Endothelial cell of umbilical vein (primary cell): ENCODE data around the gene MSI1. TPM values are rescaled to one million over a fixed set of nuclear protein-coding genes. Genes with fewer than 3 reads are reported as not detected.

Source experiments
- BruUV-seq: library from RNA; stranded (reverse); fragments of 400-500 nt; replicated peaks from 2 replicates; lab custom pipeline; 2021; lab: Mats Ljungman, UMichigan
- CTCF ChIA-PET: fragments of 300-600, 350-600 bp; sonication (Branson Sonifier 250); formaldehyde crosslinking; loops from one replicate; lab custom pipeline; 2021; ENCODE audit warnings: antibody characterized with exemption, inconsistent platforms; lab: Charles Lee
- POLR2A ChIA-PET: fragments of 300-600, 350-600 bp; sonication (Branson Sonifier 250); formaldehyde crosslinking; loops from one replicate; lab custom pipeline; 2021; ENCODE audit warnings: antibody characterized with exemption, inconsistent platforms; lab: Charles Lee
- DNase-seq: peaks from one replicate; pipeline ENCODE4 v3.0.0-alpha.2; 2011; ENCODE audit warnings: low read depth, low spot score
- FAIRE-seq: peaks from 2 replicates; lab custom pipeline; 2011; peaks lifted over from hg19 to GRCh38; lab: Jason Lieb, UNC
- H2AFZ ChIP-seq: 2 replicates; pipeline ENCODE4 v1.6.0; 2012; ENCODE audit warnings: low read depth, low read length, control low read depth, inconsistent platforms
- H3K27ac ChIP-seq: 2 replicates; pipeline ENCODE4 v1.5.1; 2011; ENCODE audit warnings: low read depth, mild to moderate bottlenecking, control low read depth, low read length, moderate library complexity; ENCODE audit not compliant: insufficient read depth
- H3K27me3 ChIP-seq, 2 experiments: 2 replicates each; pipeline versions ENCODE4 v1.6.0 to v1.6.1; 2011; ENCODE audit warnings: low read length in 2 of 2, mixed read lengths in 1 of 2; ENCODE audit not compliant: control insufficient read depth in 2 of 2, insufficient read depth in 2 of 2
- H3K36me3 ChIP-seq, 2 experiments: 2 replicates in 1 of 2; 3 replicates in 1 of 2; pipeline ENCODE4 v1.5.1; 2011; ENCODE audit warnings: low read length in 2 of 2, mild to moderate bottlenecking in 1 of 2, moderate library complexity in 1 of 2; ENCODE audit not compliant: control insufficient read depth in 2 of 2, insufficient read depth in 2 of 2; ENCODE audit errors: extremely low read depth in 1 of 2
- H3K4me1 ChIP-seq: 3 replicates; pipeline ENCODE4 v1.5.1; 2011; ENCODE audit warnings: mild to moderate bottlenecking, low read length; ENCODE audit not compliant: control insufficient read depth, insufficient read depth; ENCODE audit errors: extremely low read depth
- H3K4me2 ChIP-seq: 2 replicates; pipeline ENCODE4 v1.6.1; 2011; ENCODE audit warnings: low read length, control low read depth, mixed read lengths; ENCODE audit not compliant: insufficient read depth
- H3K4me3 ChIP-seq, 3 experiments: fragments of 200-600 bp in 1 of 3; sonication (generic), shearing (Covaris generic) in 1 of 3; replicated peaks in 1 of 3; 2 replicates each; pipeline ENCODE4 v1.5.1; 2011 to 2016; ENCODE audit warnings: control low read depth in 3 of 3, low read length in 3 of 3, mild to moderate bottlenecking in 2 of 3, inconsistent platforms in 1 of 3, low read depth in 1 of 3, moderate library complexity in 1 of 3; ENCODE audit not compliant: insufficient read depth in 1 of 3
- H3K79me2 ChIP-seq: 2 replicates; pipeline ENCODE4 v1.6.0; 2012; ENCODE audit warnings: low read length, inconsistent platforms; ENCODE audit not compliant: control insufficient read depth, insufficient read depth
- H3K9ac ChIP-seq: replicated peaks from 2 replicates; pipeline ENCODE3; 2011; ENCODE audit warnings: low read length, control low read depth; ENCODE audit not compliant: insufficient read depth; ENCODE audit errors: extremely low read depth
- H3K9me1 ChIP-seq: replicated peaks from 3 replicates; pipeline ENCODE4 v1.6.0; 2011; ENCODE audit warnings: mild to moderate bottlenecking, low read length; ENCODE audit not compliant: control insufficient read depth, insufficient read depth; ENCODE audit errors: extremely low read depth
- H3K9me3 ChIP-seq: replicated peaks from 2 replicates; pipeline ENCODE4 v1.5.1; 2012; ENCODE audit warnings: low read length, inconsistent platforms; ENCODE audit not compliant: control insufficient read depth, insufficient read depth
- H4K20me1 ChIP-seq: replicated peaks from 2 replicates; pipeline ENCODE3; 2011; ENCODE audit warnings: mild to moderate bottlenecking, low read length; ENCODE audit not compliant: control insufficient read depth, insufficient read depth; ENCODE audit errors: extremely low read depth
- EZH2 ChIP-seq: IDR thresholded peaks from 2 replicates; pipeline ENCODE4 v1.6.1; 2012; ENCODE audit warnings: borderline replicate concordance, low read depth, mild to moderate bottlenecking, moderate library complexity, low read length, inconsistent platforms; ENCODE audit not compliant: severe bottlenecking
- FOS ChIP-seq: IDR thresholded peaks from 2 replicates; pipeline ENCODE4 v1.6.1; 2011; ENCODE audit warnings: mild to moderate bottlenecking, low read length, moderate library complexity, borderline replicate concordance; ENCODE audit not compliant: insufficient read depth
- GATA2 ChIP-seq: IDR thresholded peaks from 2 replicates; pipeline ENCODE4 v1.7.0; 2011; ENCODE audit warnings: low read depth, mild to moderate bottlenecking, moderate library complexity, mixed read lengths, low read length; ENCODE audit not compliant: insufficient read length, insufficient read depth
- JUN ChIP-seq: IDR thresholded peaks from 2 replicates; pipeline ENCODE4 v1.6.1; 2011; ENCODE audit warnings: borderline replicate concordance, low read depth; ENCODE audit not compliant: insufficient read length, insufficient read depth
- MYC ChIP-seq: IDR thresholded peaks from one replicate; pipeline ENCODE4 v1.6.1; 2011; ENCODE audit warnings: mild to moderate bottlenecking, low read depth, low read length
- POLR2A ChIP-seq: IDR thresholded peaks from 2 replicates; pipeline ENCODE4 v1.6.1; 2012; ENCODE audit warnings: low read depth, mild to moderate bottlenecking, control low read depth, low read length
- POLR2AphosphoS5 ChIP-seq: IDR thresholded peaks from 2 replicates; pipeline ENCODE4 v1.6.1; 2012; ENCODE audit warnings: low read depth, mild to moderate bottlenecking, control low read depth, low read length, moderate library complexity; ENCODE audit not compliant: insufficient read depth
- dilution Hi-C: fragments of 300-500 bp; cut with MboI; formaldehyde crosslinking; loops from one replicate; pipeline ENCODE4 v1.15.0; 2019; ENCODE audit warnings: low sequenced_read_pairs; ENCODE audit not compliant: extremely low pct_ligation_motif_present
- intact Hi-C: fragments of 100-400 bp; cut with micrococcal nuclease; formaldehyde crosslinking; loops from one replicate; pipeline ENCODE4 v1.10.0; 2022
- polyA plus RNA-seq, 4 experiments: library from polyadenylated mRNA; depleted of rRNA in 3 of 4; stranded (reverse) in 3 of 4; unstranded in 1 of 4; fragments of >200 nt; gene quantifications; 2 replicates each; pipeline versions ENCODE4 v1.2.1 to v1.2.3, GENCODE V29; 2011 to 2012; ENCODE audit warnings: missing spikeins in 1 of 4
- total RNA-seq: library from RNA; stranded (reverse); gene quantifications from 2 replicates; pipeline ENCODE4 v1.2.3, GENCODE V29; 2021
- TF ChIP-seq, protein P1 (sequence below), 2 donors: IDR thresholded peaks; 1 replicate in 1 of 2; 2 replicates in 1 of 2; pipeline ENCODE4 v1.5.1; 2011; ENCODE audit warnings: low read length in 2 of 2, mild to moderate bottlenecking in 2 of 2, moderate library complexity in 2 of 2, control low read depth in 1 of 2, inconsistent platforms in 1 of 2, low read depth in 1 of 2; ENCODE audit not compliant: insufficient read depth in 1 of 2; ENCODE audit errors: extremely low read depth in 1 of 2

The MSI1 gene
- total and polyA plus RNA-seq, 2 donors (not counting 3 experiments of a cell fraction or from before 2014, with no cell fraction given): 0.01 TPM; not detected in 1

DNA sequence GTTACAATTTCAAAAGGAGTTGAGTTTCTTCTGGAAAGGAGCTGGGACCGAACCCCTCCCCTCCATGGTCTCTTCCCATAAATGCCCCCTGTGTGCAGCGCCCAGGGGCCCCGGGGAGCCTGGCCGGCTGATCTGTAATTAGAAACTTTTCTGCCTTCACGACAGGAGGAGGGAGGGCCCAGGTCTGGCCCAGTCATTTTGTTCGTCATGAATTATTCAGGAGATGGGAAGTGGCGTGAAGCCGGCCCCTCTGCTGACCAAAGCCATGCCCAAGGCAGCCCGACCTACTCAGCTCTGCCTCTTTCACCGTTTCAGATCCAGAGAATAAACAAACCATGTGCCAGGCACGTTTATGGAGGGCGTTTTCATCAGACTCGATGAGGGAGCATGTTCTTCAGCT is 33.3 kb upstream of the MSI1 start:
- Histone ChIP-seq H3K4me3 (no peak overlapping the region), H4K20me1 (no peaks in the 10 kb centered on the region), H3K4me2 (no peak overlapping the region), H3K9ac (no peak overlapping the region), H3K27ac (no peak overlapping the region), H3K9me1 (no peaks in the 10 kb centered on the region), H3K9me3 (no peaks in the 10 kb centered on the region), H3K27me3 (peaks cover 3 to 5% of the 10 kb centered on the region in 2 experiments), H3K36me3 (no peaks in the 10 kb centered on the region), H2AFZ (no peak overlapping the region), H3K4me1 (no peaks in the 10 kb centered on the region), H3K79me2 (no peaks in the 10 kb centered on the region)
- ChIA-PET POLR2A (no interaction called here), CTCF (interaction anchor here (0.7 to 1.1 kb wide), 3 partner anchors 9 to 35 kb away, joined by 3 read pairs; no protein-coding TSS in a partner anchor)
- no peak for TF ChIP-seq POLR2AphosphoS5
- no peak for TF ChIP-seq FOS
- no peak for TF ChIP-seq GATA2
- TF ChIP-seq JUN: no peak
- TF ChIP-seq, protein P1, sequence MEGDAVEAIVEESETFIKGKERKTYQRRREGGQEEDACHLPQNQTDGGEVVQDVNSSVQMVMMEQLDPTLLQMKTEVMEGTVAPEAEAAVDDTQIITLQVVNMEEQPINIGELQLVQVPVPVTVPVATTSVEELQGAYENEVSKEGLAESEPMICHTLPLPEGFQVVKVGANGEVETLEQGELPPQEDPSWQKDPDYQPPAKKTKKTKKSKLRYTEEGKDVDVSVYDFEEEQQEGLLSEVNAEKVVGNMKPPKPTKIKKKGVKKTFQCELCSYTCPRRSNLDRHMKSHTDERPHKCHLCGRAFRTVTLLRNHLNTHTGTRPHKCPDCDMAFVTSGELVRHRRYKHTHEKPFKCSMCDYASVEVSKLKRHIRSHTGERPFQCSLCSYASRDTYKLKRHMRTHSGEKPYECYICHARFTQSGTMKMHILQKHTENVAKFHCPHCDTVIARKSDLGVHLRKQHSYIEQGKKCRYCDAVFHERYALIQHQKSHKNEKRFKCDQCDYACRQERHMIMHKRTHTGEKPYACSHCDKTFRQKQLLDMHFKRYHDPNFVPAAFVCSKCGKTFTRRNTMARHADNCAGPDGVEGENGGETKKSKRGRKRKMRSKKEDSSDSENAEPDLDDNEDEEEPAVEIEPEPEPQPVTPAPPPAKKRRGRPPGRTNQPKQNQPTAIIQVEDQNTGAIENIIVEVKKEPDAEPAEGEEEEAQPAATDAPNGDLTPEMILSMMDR (IDR thresholded peaks at IDR 0.05; ENCODE audit: extremely low read depth in 1 of 2, insufficient read depth in 1 of 2, low read depth in 1 of 2, low read length in 2 of 2): no peak
- no peak for TF ChIP-seq POLR2A
- no peak for TF ChIP-seq MYC
- no peak for TF ChIP-seq EZH2
- dilution Hi-C loops: no loop called here
- no TSS peak for BruUV-seq
- no peak for FAIRE-seq
- intact Hi-C loops: no loop called here
- no peak for DNase-seq
